HG02678 (cell line): ENCODE results near the gene N4BP2L2.

ENCODE experiments used
- ATAC-seq: cut with Tn5 transposase; IDR thresholded peaks from one replicate; pipeline ENCODE4 v1.9.1; 2021; ENCODE audit warnings: mild to moderate bottlenecking, moderate library complexity; ENCODE audit not compliant: unreplicated experiment

N4BP2L2 gene

GRCh38 chr13:32384702-32385101 lies 153.9 kb downstream of the N4BP2L2 start:
- ATAC-seq = no peak

GRCh38 chr13:32383836-32384618 lies 154.6 kb downstream of the N4BP2L2 start:
- ATAC-seq = no peak
